Measurements from ENCODE around the gene ARHGAP42.
"Not testable (repeated sequence)": the region's sequence is repeated elsewhere in the genome, so short reads cannot be mapped to it uniquely, and the experiment has no call there.

The ARHGAP42 gene

GRCh38 chr11:100687054-100687629, at the start of gene ARHGAP42:
Gene ARHGAP42 (plus strand): TSS chr11:100687288. CDS start chr11:100687679, 391 bp downstream.
- DNase-seq (ENCODE audit: low read depth in 2 of 2), result peak in 1 of 2 donors; percentile 6

- DNase-seq (ENCODE audit: low read depth in 2 of 2), result no peak
Observed at GRCh38 chr11:100637706-100638105, 49.4 kb upstream of the ARHGAP42 start.

DNA sequence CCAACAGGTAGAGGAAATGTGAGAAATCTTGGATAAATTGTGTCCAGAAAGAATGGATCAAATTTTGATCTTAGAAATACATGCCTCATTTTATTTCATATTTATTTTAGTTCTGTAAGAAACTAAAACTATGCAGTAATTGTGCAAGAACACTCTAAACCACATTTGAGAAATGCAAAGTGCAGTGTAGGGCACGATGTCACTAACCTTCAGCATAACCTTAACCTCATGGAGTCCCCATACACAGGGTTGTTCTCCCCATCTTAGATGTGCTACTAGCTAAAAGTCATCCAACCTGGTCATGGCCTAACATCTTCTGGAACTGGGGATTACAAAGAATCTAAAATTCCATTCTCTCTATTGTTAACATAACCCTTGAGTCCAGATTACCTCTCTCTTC, 48.4 kb upstream of the ARHGAP42 start:
- DNase-seq (ENCODE audit: low read depth in 2 of 2), result no peak

DNA sequence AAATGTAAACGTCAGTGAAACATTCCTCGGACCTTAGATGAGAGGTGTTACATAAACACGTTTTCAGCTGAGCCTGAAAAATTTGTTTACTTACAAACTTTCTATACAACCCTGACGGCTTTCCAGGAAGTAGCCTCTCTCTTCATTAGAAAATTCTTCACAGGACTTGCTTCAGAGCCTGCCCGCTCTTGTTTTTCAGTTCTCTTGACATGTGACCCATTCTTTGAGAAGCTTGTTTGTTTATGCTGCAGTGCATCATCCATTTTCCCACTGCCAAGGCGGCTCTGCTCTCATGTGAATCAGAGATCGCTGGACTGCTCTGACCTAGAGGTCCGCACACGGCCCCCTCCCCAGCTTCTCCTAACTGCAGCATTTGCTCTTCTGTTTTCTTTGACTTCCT, 47.9 kb upstream of the ARHGAP42 start:
- no peak for DNase-seq (ENCODE audit: low read depth in 2 of 2)

DNA sequence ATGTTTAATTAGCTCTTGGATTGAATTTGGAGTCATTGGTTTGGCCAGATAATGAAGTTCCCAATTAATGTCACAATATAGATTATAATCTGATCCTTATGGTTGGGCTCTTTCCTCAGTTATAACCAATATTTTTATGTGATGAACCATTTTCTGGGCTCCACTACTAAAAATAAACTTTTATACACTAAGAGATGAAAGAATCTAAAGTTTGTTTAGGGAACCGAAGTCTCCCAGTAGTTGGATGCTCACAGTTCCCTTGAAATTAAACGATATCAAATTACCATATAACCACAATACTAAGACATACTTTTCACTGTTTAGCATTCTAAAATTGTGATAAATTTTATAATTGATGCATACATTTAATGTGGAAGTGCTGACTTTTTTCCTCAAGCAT, 47.0 kb upstream of the ARHGAP42 start:
- no peak for DNase-seq (ENCODE audit: low read depth in 2 of 2)

DNA sequence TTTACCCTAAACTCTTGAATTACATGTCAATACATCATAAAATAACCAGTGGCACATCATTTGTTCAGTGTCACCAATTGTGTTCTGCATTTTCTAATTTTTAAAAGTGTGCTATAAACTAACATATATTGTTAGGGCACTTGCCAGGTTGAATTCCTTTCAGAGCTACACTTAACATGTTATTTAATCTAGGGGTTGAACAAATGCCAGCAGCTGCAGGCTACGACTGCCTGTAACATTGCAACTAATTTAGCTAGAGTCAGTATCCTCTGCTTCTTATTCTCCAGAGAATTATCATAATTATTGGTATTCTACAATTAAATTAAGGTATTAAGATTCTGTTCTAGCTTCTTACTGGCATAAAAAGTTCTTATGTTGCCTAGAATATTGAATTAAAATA, 46.4 kb upstream of the ARHGAP42 start:
- no peak for DNase-seq (ENCODE audit: low read depth in 2 of 2)

GRCh38 chr11:100641456-100641855, 45.6 kb upstream of the ARHGAP42 start:
- no peak for DNase-seq (ENCODE audit: low read depth in 2 of 2)

GRCh38 chr11:100646545-100646944, 40.5 kb upstream of the ARHGAP42 start:
- no peak for DNase-seq (ENCODE audit: low read depth in 2 of 2)

GRCh38 chr11:100647861-100648260, 39.2 kb upstream of the ARHGAP42 start:
- no peak for DNase-seq (ENCODE audit: low read depth in 2 of 2)

DNA sequence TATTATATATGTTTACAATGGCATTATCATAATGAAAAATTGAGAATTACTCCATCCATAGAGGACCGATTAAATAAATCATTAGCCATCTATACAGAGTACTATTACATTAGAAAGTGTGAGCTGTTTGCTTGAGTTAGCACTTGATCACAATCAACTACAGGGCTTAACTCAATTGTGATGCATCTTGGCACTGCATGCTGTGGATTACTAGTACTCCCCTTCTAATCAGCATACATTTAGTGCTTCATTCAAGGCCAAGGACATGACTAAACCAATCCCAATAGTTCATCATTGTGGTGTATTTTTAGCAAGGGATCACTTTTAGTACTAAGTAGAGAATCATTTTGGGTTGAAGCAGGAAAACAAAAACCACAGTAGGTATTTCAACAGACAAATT, 23.5 kb upstream of the ARHGAP42 start:
- no peak for DNase-seq (ENCODE audit: low read depth in 2 of 2)

DNA sequence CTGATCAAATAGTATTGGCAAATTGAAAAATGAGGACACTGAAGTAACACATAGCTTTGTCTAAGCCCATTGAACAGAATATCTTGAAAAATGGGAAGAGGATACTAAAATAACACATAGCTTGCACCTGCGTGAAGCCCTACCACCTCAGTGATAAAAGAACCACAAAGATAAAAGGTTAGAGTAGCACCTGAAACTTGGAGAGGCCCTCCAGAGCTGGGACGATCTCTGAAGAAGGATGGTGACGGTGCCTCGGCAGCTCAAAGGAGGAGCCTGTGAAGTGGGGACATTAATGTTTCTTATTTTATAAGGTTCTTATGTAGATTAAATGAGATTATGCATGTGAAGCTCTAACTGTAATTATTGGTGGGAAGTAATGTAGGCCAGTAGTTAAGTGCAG, 23.1 kb upstream of the ARHGAP42 start:
- no peak for DNase-seq (ENCODE audit: low read depth in 2 of 2)

GRCh38 chr11:100666816-100667215, 20.3 kb upstream of the ARHGAP42 start:
- not testable (repeated sequence) for DNase-seq (ENCODE audit: low read depth in 2 of 2)

DNA sequence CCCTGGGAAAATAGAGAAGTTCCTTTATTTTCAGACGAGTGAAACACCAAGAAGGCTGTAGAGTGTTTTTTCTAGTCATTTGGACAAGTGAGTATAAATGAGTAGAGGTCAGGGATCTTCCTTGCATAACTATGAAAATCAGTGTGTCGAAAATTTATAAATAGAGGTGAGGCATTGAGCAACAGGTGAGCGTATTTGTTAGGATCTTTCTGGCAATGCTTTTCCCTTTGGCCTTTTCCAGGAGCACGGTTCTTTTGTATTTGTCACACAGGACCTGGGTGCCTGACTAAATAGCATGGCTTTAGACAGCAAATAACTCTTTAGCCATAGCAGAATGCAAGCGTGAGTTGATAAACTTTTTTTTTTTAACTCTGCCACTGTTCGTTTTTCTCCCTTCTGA, 19.6 kb upstream of the ARHGAP42 start:
- no peak for DNase-seq (ENCODE audit: low read depth in 2 of 2)

DNA sequence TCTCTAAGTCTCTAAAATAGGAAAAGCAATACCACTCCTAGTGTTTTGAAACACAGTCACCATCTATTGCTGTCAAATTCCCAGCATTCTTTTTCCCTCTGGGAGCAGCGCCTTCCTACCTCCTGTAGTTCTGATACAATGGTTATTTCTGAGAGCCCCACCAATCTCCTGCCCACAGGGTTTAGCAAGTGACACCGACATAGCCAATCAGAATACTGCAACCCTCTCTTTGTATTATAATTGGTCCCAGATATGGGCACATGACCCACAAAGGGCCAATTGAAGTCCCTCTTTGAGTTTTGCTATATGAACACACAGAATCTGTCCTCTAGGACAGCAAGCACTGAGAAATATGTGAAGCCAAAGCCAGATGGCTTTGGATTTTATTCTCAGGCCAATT, 16.9 kb upstream of the ARHGAP42 start:
- no peak for DNase-seq (ENCODE audit: low read depth in 2 of 2)

DNA sequence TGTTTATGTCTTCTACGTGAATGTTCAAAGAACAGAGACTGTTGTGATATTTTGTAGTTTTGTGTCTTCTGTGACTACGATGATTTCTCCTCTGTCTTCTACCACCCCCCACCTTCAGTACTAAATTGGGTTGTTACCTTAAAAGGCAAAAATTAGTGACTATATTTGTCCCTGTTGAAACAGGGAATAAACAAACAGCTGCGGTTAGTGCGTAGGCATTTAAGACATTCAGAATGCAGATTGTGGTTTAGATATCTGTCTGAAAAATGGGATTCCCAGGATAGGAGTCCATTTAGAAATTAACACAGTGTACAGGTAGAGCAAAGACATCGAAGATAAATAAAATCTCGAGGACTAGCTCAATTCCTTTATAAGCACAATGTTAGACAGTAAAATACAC, 15.6 kb upstream of the ARHGAP42 start:
- DNase-seq (ENCODE audit: low read depth in 2 of 2), result no peak

- no peak for DNase-seq (ENCODE audit: low read depth in 2 of 2)
Observed at GRCh38 chr11:100672498-100673033, 14.5 kb upstream of the ARHGAP42 start.

DNA sequence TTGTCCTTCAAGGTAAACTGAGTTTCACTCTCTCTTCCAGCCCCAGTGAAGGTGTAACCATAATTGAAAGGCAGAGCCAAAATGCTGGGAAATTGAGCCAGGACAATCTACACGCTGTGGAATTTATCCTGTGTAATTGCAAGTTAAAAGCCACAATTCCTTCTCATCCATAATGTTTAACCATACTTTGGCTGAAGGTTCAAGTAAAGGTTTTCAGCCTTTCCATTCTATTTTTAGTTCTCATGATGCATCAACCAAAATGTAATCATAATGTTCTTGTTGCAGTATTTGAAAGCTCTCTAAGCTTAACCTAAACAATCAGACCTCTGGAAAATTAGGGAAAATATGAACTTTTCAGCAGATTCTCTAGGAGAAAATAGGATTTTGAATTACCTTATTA, 14.0 kb upstream of the ARHGAP42 start:
- no peak for DNase-seq (ENCODE audit: low read depth in 2 of 2)

- DNase-seq (ENCODE audit: low read depth in 2 of 2), result no peak
Observed at GRCh38 chr11:100674212-100674611, 12.9 kb upstream of the ARHGAP42 start.

GRCh38 chr11:100675115-100675650, 11.9 kb upstream of the ARHGAP42 start:
- DNase-seq (ENCODE audit: low read depth in 2 of 2), result no peak

GRCh38 chr11:100676901-100677300, 10.2 kb upstream of the ARHGAP42 start:
- no peak for DNase-seq (ENCODE audit: low read depth in 2 of 2)

GRCh38 chr11:100677796-100678195, 9.3 kb upstream of the ARHGAP42 start:
- no peak for DNase-seq (ENCODE audit: low read depth in 2 of 2)

DNA sequence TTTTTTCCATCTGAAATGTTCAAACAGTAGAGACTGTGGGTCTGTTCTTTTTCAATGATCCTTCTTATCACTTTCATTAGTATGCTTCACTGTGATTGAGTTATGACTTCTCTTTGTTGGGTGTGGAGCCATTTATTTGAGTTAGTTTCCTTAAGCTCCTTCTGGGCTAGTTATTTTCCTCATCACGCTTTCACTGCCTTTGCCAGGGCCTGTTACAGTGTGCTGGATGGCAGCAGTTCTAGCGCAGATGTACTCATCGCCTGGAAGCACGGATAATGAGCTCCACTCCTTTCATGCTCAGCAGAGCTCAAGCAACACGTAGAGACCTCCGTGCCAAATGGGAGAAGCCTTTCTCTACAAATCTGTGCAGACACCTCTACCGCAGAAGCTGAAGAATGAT, 7.0 kb upstream of the ARHGAP42 start:
- DNase-seq (ENCODE audit: low read depth in 2 of 2), result no peak

DNA sequence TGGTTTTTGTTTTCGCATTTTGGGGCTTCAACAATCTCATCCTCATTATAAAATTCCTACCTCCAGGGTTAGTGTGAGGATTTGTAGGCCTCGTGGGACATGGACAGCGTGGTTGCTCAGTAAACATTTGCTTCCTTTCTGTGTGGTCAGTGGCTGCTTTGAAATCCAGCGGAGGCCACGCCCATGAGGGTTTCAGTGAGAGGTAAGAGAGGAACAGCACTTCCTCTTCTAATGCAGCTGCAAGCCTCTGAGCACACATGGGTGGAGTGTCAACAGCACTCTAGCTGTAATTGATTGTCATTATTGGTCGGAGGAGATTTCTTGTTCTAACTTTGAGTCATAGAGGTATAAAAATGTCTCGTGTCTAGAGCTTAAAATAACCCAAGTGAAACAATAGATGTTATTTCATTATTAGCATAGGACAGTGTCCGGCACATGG, 6.0 kb upstream of the ARHGAP42 start:
- DNase-seq (ENCODE audit: low read depth in 2 of 2), result no peak

Data from stimulated activated CD4-positive, alpha-beta T cell treated with anti-CD3 and anti-CD28 coated beads, Interleukin-4, amount 100 ng/mL, for 48 hours (primary cell).